Cardiac septum (tissue), 1 donor: ENCODE results near the gene DERL3. TPM values are rescaled to one million over a fixed set of nuclear protein-coding genes. Genes with fewer than 3 reads are reported as not detected.

Experiments used
- DNase-seq: peaks from one replicate; pipeline ENCODE4 v3.0.0-alpha.2; 2020; ENCODE audit warnings: low spot score
- intact Hi-C: fragments of 100-400 bp; cut with DNase I; formaldehyde crosslinking; loops from one replicate; pipeline ENCODE4 v1.14.0; 2022
- total RNA-seq: library from RNA; stranded (reverse); fragmentation: NEBNext Ultra II Directional; extraction: Animal tissue kit (Norgen Biotek cat#: 25700); gene quantifications from one replicate; pipeline ENCODE4 v1.2.1, GENCODE V29; 2021
- donor health status: DM: no; HTN: no; CAD: no.

The DERL3 gene
- total RNA-seq, 1 donor from 2014 or later: 2.2 TPM

DNA sequence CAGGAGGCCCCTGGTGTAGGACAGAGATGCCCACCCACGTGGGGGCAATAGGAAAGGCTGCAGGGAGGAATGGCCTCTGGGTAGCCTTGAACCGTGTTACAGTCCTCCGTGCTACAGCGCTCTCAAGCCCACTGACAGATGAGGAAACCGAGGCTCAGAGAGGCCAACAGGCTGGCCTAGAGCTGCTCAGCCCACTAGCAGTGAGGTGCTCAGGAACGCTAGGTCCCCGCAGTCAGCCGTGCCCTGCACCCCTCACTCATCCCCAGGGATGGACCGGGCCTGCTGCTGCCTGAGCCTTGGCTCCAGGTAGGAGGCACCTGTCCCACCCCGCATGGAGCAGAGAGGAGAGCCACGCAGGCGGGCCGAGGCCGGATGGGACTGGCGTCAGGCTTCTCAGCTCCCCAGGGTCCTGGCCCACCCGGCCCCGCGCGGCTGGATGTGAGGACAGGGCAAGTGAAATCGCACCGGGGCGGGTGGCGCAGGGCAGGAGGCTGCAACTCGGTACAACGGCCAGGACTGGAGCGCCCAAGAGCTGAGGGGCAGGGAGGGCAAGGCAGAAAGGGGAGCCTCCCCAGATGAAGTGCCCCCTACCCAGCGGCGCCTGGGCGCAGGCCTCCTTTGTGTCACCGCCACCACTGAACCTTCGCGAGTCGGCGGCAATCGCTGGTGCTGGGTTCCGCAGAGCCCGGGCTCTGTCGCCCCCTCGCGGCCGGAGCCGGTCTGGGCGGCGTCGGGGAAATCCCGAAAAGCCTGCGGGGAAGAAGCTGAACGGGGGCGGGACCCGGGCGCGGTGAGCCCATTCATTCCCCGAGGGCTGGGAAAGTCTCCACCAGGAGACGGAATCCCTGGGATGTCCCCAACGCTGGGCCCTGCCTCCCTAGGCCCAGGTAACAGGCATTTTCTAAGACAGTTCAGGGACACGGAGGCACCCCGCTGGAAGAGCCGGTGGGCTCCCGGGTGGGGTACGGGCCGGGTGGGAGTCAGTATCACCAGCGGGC lies 10.5 kb upstream of the DERL3 start:
- intact Hi-C loops: loop anchor here (5.0 kb wide), 2 partner anchors 62 to 307 kb away; partner anchors contain the start of gene SMARCB1
- DNase-seq: peak; percentile 93

DNA sequence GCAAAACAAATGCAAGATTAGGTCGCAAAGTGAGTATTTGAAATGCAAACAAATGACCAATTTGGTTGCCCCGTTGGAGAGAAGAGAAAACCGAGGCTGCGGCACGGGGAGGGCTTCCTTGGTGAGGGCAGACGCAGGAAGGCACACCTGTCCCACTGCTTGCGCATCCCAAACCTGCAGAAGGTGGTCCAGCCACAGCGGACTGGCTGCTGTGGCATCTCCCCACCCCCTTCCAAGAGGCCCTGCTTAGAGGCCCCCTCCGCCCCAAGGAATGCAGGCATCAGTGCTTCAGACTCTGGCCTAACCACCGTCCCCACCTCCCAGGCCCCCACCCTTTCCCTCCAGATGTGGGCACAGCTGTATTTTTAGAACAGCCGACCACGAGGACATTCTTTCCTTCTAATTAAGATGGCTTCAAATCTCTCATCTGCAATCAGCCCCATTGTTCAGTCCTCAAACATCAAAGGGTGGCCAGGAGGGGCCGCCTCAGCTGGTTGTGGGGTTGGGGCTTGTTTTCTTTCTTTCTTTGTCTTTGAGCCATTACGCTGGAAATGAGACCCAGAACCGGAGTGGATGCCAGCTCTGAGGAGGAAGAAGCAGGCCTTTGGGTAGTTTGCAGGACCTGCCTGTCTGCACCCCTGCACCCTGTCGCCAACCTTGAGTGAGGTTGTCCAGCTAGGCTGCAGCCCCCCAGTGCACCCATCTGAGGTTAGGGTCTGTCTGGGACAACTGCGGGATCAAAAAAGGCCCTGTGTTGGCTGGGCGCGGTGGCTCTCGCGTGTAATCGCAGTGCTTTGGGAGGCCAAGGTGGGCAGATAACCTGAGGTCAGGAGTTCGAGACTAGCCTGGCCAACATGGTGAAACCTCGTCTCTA lies 9.4 kb upstream of the DERL3 start:
- intact Hi-C loops: loop anchor here (1.0 to 5.0 kb wide), 2 partner anchors 61 to 80 kb away; partner anchors contain the start of gene SMARCB1
- DNase-seq: no peak

DNA sequence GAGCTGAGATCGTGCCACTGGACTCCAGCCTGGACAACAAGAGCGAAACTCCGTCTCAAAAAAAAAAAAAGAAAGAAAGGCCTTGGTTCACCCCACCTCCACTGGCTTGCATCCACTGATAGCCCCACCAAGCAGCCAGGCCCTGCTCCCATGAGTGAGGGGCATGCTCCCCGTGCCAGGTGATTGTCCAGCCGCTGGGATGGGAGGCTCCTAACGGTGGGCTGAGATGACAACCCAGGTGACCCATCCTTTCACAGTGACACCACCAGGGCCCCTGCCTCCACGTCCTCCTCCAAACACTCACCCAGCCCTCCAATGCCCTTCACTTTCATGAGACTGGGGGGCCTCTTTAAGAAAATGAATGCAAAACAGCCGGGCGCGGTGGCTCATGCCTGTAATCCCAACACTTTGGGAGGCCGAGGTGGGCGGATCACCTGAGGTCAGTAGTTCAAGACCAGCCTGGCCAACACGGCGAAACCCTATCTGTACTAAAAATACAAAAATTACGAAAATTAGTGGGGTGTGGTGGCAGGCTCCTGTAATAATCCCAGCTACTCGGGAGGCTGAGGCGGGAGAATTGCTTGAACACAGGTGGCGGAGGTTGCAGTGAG lies 8.6 kb upstream of the DERL3 start:
- intact Hi-C loops: loop anchor here (5.0 kb wide), 1 partner anchor 60 kb away; the partner anchor contains the start of gene SMARCB1
- no peak for DNase-seq

DNA sequence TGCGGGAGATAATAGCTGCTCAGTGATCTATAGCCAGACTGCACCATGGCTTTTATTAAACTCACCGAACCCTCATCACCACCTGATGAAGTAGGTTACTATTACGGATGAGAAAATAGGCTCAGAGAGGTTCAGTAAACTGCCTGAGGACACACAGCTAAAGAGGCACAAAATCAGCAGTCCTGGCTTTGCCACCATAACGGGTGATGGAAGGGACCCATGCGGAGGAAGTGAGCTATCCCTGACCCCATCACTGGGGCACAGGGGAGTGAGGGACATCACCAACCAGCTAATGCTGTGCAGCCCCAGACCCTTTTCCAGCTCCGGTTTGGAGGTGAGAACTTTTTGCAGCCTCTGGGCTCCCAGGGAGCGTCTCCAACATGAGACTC lies 7.3 kb upstream of the DERL3 start:
- no peak for DNase-seq
- intact Hi-C loops: loop anchor here (1.0 to 5.0 kb wide), 2 partner anchors 23 to 59 kb away; partner anchors contain the start of gene SMARCB1

- no peak for DNase-seq
- intact Hi-C loops: loop anchor here (1.0 to 5.0 kb wide), 2 partner anchors 22 to 58 kb away; partner anchors contain the start of gene SMARCB1
These were observed 6.7 kb upstream of the DERL3 start for GRCh38 chr22:23845265-23846080.

- no peak for DNase-seq
These were observed 6.0 kb upstream of the DERL3 start for GRCh38 chr22:23844739-23845202.

DNA sequence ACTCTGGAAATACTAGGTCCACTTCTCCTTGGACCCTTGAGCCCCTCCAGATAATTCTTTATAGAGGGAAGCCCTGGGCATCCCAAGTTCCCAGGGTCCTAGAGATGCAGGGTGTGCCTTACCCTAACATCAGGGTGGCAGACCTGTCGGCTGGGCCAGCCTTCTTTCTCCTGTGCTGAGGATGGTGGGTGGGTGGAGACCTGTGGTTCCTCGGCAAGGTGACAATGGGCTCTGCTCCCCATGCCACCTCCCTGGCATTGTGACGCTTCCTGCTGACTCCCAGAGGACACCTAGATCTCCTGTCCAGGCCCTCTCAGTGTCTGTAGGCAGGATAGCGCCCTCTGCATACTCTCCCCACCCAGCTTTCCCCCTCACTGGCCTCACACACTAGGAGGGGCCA lies 3.8 kb upstream of the DERL3 start:
- intact Hi-C loops: no loop called here
- no peak for DNase-seq

More at GRCh38 chr22:23844739-23845202, 6.0 kb upstream of the DERL3 start:
- intact Hi-C loops: loop anchor here (5.0 kb wide), 1 partner anchor 57 kb away; the partner anchor contains the start of gene SMARCB1

DNA sequence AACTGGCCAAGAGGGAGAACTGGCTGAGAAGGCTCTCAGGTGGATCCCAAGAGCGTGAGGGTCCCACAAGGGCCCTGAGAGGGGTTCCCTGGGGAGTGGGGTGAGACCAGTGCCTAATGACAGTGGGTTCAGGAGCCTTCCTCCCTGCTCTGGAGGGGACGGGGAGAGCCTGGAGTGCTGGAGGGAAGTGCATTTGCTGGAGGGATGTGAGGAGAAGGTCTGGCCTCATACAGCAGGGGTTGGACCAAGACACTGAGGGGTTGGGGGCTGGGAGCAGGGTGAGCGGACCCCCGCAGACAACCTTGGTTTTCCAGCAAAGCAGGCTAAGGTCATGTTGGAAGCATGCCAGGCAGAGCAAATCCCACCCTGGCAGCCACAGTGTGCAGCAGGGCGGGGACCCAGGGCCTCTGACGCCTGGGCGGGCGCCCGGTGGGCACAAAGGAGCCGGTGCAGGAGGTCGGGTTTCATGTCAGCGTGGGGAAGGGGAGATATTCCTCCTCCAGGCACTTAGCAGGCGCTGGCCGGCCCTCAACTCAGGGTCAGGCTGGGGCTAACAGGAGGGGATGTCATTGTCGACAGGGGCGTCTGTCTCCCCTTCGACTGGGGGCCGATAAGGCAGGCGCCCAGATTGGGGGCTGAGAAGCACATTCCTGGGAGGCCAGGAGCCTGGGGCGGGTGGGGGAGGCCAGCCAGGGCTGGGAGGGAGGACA lies 3.1 kb upstream of the DERL3 start:
- DNase-seq: no peak
- intact Hi-C loops: no loop called here

- intact Hi-C loops: no loop called here
- no peak for DNase-seq
These were observed 2.5 kb upstream of the DERL3 start for GRCh38 chr22:23841292-23841691.

- intact Hi-C loops: no loop called here
- DNase-seq: no peak
These were observed 1.2 kb upstream of the DERL3 start for GRCh38 chr22:23840026-23840425.

DNA sequence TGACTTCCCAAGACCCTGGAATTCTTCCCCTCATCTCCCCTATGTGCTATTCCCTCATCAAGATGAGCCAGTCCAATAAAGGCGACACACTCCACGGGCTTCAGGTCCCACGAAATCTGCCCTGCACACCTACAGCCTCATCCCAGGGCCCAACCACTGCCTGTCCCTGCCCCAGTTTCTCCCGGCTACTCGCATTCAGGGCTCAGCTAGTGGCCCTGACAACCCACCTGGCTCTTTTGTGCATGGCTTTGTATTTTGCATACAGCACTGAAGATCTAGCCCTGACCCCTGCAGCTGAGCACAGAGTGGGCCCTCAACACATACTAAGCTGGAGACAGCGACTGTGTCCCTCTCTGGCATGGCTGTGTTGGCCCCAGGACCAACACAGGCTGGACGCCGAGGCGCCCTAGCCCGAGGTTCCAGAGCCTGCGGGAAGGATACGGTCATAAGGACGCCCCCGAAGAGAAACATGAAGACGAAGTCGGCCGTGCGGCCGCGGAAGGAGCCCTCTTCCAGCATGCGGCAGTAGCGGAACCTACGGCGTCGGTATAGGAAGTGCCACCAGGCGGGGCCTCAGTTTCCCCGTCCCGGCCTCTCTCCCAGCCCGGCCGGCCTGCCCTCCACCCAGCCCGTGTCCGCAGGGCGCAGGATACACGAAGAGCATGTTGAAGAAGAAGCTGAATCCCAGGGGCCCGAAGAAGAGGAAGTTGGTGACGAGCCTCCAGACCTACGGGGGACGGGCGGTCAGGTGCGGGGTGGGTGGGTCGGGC lies 710 bp downstream of the DERL3 start:
- no peak for DNase-seq
- intact Hi-C loops: no loop called here

- DNase-seq: no peak
- intact Hi-C loops: no loop called here
These were observed 1.3 kb downstream of the DERL3 start for GRCh38 chr22:23837496-23837859.

DNA sequence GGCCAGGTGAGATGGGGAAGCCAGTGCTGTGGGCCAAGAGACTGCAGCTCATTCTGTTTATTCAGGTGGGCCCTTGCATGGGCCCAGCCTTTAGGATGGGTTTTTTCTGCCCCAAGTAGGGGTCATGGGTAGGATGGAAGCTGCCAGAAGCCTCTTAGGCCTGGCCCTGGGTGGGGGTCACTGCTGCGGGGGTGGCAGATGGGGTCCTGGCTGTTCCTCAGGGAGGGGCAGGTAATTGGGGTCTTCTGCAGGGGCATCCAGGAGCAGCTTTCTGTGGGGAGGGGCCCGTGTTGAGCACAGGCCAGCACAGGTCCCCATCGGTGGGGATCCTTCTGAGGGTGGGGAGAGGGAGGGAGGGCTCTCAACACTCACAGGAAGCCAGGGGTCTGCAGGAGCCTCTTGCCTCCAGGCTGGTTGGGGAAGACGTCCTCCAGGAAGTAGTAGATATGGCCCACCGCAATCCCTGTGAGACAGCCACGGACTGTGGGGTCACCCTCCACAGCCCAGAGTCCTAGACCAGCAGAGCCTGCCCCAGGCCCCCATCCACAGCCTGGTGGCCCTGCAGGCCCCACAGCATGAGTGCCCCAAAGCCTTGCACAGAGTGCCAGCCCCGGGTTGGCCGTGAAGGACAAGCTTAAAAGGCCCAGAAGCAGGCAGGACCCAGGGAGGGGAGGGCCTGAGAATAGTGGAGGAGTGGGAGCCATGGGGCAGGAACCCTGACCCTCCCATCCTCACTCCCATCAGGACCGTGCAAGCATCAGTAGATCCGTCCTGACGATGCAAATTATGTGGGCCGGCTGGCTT lies 1.9 kb downstream of the DERL3 start:
- peak; percentile 46 for DNase-seq
- intact Hi-C loops: no loop called here

GRCh38 chr22:23836281-23836680 lies 2.5 kb downstream of the DERL3 start:
- DNase-seq: no peak
- intact Hi-C loops: no loop called here

DNA sequence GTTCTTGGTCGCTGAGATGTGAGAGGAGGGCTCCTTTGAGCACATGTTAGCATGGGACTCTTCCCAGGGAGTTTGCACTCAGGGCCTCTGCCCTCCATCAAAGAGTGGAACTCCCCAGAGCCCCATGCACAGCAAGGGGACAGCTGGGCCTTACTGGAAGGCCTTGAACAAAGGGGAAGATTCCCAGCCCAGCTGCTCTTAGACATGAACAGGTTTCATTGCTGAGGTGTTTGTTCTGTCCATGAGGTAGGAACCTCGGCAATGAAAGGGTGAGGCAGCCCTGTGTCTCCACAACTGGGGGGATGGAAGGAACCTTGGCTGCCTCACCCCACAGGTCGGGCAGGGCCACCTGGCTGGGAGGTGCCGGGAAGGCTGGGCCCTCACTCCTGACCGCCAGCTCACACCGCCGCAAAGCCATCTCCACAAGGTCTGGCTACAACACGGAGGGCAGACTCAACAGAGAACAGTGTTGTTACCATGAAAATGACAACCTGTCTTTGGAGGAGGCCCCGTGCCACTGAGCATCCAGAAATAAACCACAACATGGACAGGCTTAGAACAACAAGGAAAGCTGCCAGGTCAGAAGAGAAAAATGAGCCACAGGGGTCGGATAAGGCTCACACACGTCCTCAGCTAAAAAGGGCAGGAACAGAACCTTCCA lies 3.2 kb downstream of the DERL3 start:
- intact Hi-C loops: loop anchor here (1.0 kb wide), 1 partner anchor 12 kb away; no protein-coding TSS in a partner anchor
- peak; percentile 77 for DNase-seq
